Right lobe of liver (tissue), 4 donors: Measurements from ENCODE around the gene SCAPER.

Experiments
- POLR2A ChIP-seq: fragments of 450-650 bp; IDR thresholded peaks from one replicate; pipeline ENCODE4 v1.6.1; 2017; ENCODE audit warnings: antibody characterized with exemption, mild to moderate bottlenecking
- TF ChIP-seq, protein P1 (sequence below), 4 donors: fragments of 200-600 bp in 3 of 4; fragments of 450-650 bp in 1 of 4; IDR thresholded peaks; one replicate each; pipeline versions ENCODE4 v1.5.1 to v1.8.0; 2016 to 2022; ENCODE audit warnings: antibody characterized with exemption in 4 of 4, mild to moderate bottlenecking in 2 of 4
- donor health status: DM: no; HTN: no; CAD: no.
- donor health status: DM: no; HTN: no; CAD: no.
- donor health status: DM: no; HTN: yes; CAD: no.

DNA sequence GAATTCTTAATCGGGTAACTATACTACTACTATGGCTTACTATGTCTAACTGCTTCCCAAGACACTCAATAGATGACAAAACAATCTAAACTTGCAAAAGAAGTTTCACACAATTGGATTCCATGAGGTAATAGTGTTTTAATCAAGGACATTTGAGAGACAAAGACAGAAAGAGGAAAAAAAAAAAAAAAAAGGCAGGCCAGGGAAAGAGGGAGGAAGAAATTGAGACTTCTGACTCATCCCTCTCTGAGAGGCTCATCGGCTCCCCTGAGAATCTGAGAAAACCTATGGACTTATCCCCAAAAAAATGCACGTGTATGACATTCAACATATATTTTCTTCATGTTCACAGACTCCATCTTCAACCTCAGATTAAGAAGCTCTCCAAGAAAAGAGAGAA, 61.0 kb downstream of the SCAPER start:
- TF ChIP-seq, protein P1, sequence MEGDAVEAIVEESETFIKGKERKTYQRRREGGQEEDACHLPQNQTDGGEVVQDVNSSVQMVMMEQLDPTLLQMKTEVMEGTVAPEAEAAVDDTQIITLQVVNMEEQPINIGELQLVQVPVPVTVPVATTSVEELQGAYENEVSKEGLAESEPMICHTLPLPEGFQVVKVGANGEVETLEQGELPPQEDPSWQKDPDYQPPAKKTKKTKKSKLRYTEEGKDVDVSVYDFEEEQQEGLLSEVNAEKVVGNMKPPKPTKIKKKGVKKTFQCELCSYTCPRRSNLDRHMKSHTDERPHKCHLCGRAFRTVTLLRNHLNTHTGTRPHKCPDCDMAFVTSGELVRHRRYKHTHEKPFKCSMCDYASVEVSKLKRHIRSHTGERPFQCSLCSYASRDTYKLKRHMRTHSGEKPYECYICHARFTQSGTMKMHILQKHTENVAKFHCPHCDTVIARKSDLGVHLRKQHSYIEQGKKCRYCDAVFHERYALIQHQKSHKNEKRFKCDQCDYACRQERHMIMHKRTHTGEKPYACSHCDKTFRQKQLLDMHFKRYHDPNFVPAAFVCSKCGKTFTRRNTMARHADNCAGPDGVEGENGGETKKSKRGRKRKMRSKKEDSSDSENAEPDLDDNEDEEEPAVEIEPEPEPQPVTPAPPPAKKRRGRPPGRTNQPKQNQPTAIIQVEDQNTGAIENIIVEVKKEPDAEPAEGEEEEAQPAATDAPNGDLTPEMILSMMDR (IDR thresholded peaks at IDR 0.05) = no peak
- no peak for TF ChIP-seq POLR2A
